ENCODE results near the gene P2RY6.

GRCh38 chr11:73296501-73297230 lies 24.5 kb downstream of the P2RY6 start:
- TF ChIP-seq CTCF (IDR thresholded peaks at IDR 0.05), result no peak
- TF ChIP-seq POLR2A (IDR thresholded peaks at IDR 0.05), result no peak
- no peak for TF ChIP-seq EP300 (IDR thresholded peaks at IDR 0.05)
- TF ChIP-seq POLR2AphosphoS5 (IDR thresholded peaks at IDR 0.05), result no peak
